DND-41 (cell line): ENCODE measurements around the gene DPF3.

Source experiments
- ATAC-seq: fragments of 200-7000 bp; cut with Tn5 transposase; 3 replicates; pipeline ENCODE4 v1.9.1; 2021; ENCODE audit warnings: low read depth; ENCODE audit not compliant: insufficient read depth
- DNase-seq: peaks from one replicate; pipeline ENCODE4 v3.0.0-alpha.2; 2020
- H2AFZ ChIP-seq: 2 replicates; pipeline ENCODE4 v1.6.0; 2012; ENCODE audit warnings: low read depth, low read length
- H3K27ac ChIP-seq: 2 replicates; pipeline ENCODE4 v1.5.1; 2012; ENCODE audit warnings: low read length, inconsistent platforms
- H3K27me3 ChIP-seq: fragments of 200-600 bp; sonication (generic); 2 replicates; pipeline ENCODE4 v1.6.0; 2012; ENCODE audit warnings: low read length, mild to moderate bottlenecking, inconsistent platforms; ENCODE audit not compliant: insufficient read depth, poor library complexity
- H3K36me3 ChIP-seq: 2 replicates; pipeline ENCODE4 v1.5.1; 2012; ENCODE audit warnings: low read length, inconsistent platforms; ENCODE audit not compliant: insufficient read depth
- H3K4me1 ChIP-seq: 2 replicates; pipeline ENCODE4 v1.5.1; 2012; ENCODE audit warnings: mild to moderate bottlenecking, low read length; ENCODE audit not compliant: insufficient read depth
- H3K4me2 ChIP-seq: 2 replicates; pipeline ENCODE4 v1.6.0; 2012; ENCODE audit warnings: mild to moderate bottlenecking, moderate library complexity, low read length, inconsistent platforms; ENCODE audit not compliant: insufficient read depth
- H3K4me3 ChIP-seq, 2 experiments: fragments of 200-600 bp in 1 of 2; shearing (Covaris generic) in 1 of 2; 2 replicates each; pipeline ENCODE4 v1.5.1; 2012 to 2016; ENCODE audit warnings: inconsistent platforms in 2 of 2, low read length in 2 of 2, mild to moderate bottlenecking in 2 of 2, low read depth in 1 of 2, moderate library complexity in 1 of 2
- H3K79me2 ChIP-seq: 2 replicates; pipeline ENCODE4 v1.6.0; 2012; ENCODE audit warnings: low read length, inconsistent platforms; ENCODE audit not compliant: insufficient read depth
- H3K9ac ChIP-seq: 2 replicates; pipeline ENCODE4 v1.6.0; 2012; ENCODE audit warnings: low read depth, mild to moderate bottlenecking, inconsistent platforms, low read length, moderate library complexity
- H3K9me3 ChIP-seq: 2 replicates; pipeline ENCODE4 v1.5.1; 2012; ENCODE audit warnings: low read length, moderate library complexity, mild to moderate bottlenecking, inconsistent platforms; ENCODE audit not compliant: insufficient read depth, severe bottlenecking
- H4K20me1 ChIP-seq: 2 replicates; pipeline ENCODE4 v1.6.0; 2012; ENCODE audit warnings: low read length; ENCODE audit not compliant: insufficient read depth
- EZH2 ChIP-seq: IDR thresholded peaks from 3 replicates; pipeline ENCODE4 v1.6.1; 2012; ENCODE audit warnings: borderline replicate concordance, low read depth, mild to moderate bottlenecking, moderate library complexity, low read length, inconsistent platforms; ENCODE audit not compliant: severe bottlenecking
- TF ChIP-seq, protein P1 (sequence below): IDR thresholded peaks from 2 replicates; pipeline ENCODE4 v1.5.1; 2012; ENCODE audit warnings: borderline replicate concordance, low read length, moderate library complexity, mild to moderate bottlenecking; ENCODE audit not compliant: poor library complexity, severe bottlenecking; ENCODE audit errors: extremely low read depth

DPF3 gene

DNA sequence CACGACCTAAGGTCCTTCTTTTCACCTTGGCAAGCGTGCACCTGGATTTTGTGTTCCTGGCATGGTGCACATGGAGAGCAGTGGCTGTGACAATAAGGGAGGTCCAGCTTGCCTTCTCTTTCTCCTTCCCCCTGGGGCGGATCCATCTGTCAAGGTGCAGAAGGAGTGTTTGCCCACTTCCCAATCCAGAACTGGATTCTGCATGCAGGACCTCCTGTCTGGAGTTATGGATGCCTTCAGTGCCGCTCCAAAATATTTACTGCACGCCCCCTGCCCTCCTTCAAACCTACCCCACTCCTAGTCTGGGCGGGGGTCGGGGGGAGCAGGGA is 192.7 kb downstream of the DPF3 start:
- Histone ChIP-seq H4K20me1 (no peaks in the 10 kb centered on the region), H3K4me3 (no peak overlapping the region), H3K9ac (no peak overlapping the region), H3K79me2 (no peaks in the 10 kb centered on the region), H3K27ac (no peak overlapping the region), H3K9me3 (no peaks in the 10 kb centered on the region), H2AFZ (no peak overlapping the region), H3K4me1 (no peaks in the 10 kb centered on the region), H3K36me3 (no peaks in the 10 kb centered on the region), H3K4me2 (no peak overlapping the region), H3K27me3 (no peaks in the 10 kb centered on the region)
- DNase-seq = no peak
- TF ChIP-seq EZH2 = no peak
- TF ChIP-seq, protein P1, sequence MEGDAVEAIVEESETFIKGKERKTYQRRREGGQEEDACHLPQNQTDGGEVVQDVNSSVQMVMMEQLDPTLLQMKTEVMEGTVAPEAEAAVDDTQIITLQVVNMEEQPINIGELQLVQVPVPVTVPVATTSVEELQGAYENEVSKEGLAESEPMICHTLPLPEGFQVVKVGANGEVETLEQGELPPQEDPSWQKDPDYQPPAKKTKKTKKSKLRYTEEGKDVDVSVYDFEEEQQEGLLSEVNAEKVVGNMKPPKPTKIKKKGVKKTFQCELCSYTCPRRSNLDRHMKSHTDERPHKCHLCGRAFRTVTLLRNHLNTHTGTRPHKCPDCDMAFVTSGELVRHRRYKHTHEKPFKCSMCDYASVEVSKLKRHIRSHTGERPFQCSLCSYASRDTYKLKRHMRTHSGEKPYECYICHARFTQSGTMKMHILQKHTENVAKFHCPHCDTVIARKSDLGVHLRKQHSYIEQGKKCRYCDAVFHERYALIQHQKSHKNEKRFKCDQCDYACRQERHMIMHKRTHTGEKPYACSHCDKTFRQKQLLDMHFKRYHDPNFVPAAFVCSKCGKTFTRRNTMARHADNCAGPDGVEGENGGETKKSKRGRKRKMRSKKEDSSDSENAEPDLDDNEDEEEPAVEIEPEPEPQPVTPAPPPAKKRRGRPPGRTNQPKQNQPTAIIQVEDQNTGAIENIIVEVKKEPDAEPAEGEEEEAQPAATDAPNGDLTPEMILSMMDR = no peak
- no peak for ATAC-seq

DNA sequence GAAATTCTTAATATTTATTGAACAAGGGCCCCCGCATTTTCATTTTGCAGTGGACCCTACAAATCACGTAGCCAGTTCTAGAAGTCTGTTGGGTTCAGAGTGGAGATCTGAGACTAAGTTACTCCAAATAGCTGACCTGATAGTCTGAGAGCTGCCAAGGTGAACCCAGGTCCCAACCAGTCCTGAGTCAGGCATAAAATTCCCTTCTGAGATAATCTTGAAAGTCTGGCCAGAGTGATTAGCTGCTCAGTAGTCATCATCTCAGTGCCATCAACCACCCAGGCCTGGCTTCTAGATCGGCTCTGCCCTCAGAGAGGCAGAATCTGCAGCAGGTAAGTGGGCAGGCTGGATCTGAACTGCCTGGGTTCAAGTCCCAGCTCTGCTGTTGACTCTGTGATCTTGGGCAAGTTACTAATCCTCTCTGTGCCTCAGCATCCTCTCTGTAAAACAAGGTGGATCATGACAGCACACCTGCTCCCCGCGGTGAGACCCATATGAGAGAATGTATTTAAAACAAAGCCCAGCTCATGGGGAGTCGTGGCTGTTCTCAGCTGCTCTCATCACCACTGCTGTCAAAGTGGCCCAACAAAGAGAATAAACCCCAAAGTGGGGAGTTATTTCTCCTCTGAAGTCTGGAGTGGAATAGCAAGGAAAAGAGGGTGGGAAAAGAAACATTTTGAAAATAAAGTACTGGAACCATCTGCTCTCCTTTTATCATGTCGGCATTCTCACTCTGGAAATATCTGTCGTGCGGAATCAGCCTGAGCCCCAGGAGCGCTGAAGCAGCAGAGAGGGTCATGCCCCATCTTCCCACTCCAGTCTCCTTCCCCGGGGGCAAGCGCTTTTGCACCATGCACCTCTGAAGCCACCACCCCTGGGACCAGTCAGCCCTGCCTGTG is 193.3 kb downstream of the DPF3 start:
- H3K9ac ChIP-seq = no peak overlapping the region
- no peaks in the 10 kb centered on the region for H3K9me3 ChIP-seq
- H3K4me2 ChIP-seq = no peak overlapping the region
- no peak overlapping the region for H3K4me3 ChIP-seq
- H3K79me2 ChIP-seq = no peaks in the 10 kb centered on the region
- no peaks in the 10 kb centered on the region for H3K27me3 ChIP-seq
- no peak for DNase-seq
- no peak overlapping the region for H3K27ac ChIP-seq
- no peaks in the 10 kb centered on the region for H3K36me3 ChIP-seq
- TF ChIP-seq EZH2 = no peak
- TF ChIP-seq, protein P1 = no peak
- H3K4me1 ChIP-seq = no peaks in the 10 kb centered on the region
- no peak overlapping the region for H2AFZ ChIP-seq
- no peak for ATAC-seq
- no peaks in the 10 kb centered on the region for H4K20me1 ChIP-seq

DNA sequence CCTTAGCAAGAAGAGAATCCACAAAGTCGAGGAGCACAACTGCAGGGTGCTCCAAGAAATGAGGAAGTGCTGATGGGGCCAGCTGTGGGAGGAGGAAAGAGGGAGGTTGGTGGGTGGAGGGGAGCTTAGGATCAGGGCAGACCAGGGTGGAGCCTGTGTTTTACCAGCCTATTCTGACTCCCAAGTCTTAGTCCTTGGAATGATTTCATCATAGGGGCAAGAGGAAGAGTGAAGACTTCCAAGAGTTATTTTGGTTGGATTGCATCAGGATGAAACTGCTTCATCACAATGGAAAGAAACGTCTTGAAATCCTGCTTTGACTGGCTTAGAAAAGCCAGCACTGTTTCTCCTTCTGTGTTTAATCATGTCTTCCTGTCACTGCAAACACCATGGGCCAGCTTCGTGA is 194.0 kb downstream of the DPF3 start:
- no peak overlapping the region for H3K4me2 ChIP-seq
- no peak overlapping the region for H3K9ac ChIP-seq
- no peak overlapping the region for H3K4me3 ChIP-seq
- no peak for ATAC-seq
- no peak overlapping the region for H2AFZ ChIP-seq
- no peak overlapping the region for H3K27ac ChIP-seq
- no peak for DNase-seq
- H3K79me2 ChIP-seq = no peaks in the 10 kb centered on the region
- H3K27me3 ChIP-seq = no peaks in the 10 kb centered on the region
- H3K36me3 ChIP-seq = no peaks in the 10 kb centered on the region
- H4K20me1 ChIP-seq = no peaks in the 10 kb centered on the region
- no peaks in the 10 kb centered on the region for H3K9me3 ChIP-seq
- TF ChIP-seq EZH2 = no peak
- TF ChIP-seq, protein P1 = no peak
- no peaks in the 10 kb centered on the region for H3K4me1 ChIP-seq
